Renal cortex interstitium (tissue), 11 donors: ENCODE measurements around the gene EML6. TPM values are rescaled to one million over a fixed set of nuclear protein-coding genes. Genes with fewer than 3 reads are reported as not detected.

Source experiments
- DNase-seq, 11 donors: peaks; one replicate each; pipeline ENCODE4 v3.0.0-alpha.2; 2013; ENCODE audit warnings: low read depth in 9 of 11, low spot score in 4 of 11; ENCODE audit errors: extremely low read depth in 1 of 11
- polyA plus RNA-seq, 3 donors: library from polyadenylated mRNA; unstranded; fragments of 120-200 nt; gene quantifications; one replicate each; pipeline ENCODE4 v1.2.1, GENCODE V29; 2013; ENCODE audit not compliant: insufficient read length in 3 of 3

The EML6 gene
- polyA plus RNA-seq, 3 donors = 11.5 to 20.3 (median 13.9) TPM

DNA sequence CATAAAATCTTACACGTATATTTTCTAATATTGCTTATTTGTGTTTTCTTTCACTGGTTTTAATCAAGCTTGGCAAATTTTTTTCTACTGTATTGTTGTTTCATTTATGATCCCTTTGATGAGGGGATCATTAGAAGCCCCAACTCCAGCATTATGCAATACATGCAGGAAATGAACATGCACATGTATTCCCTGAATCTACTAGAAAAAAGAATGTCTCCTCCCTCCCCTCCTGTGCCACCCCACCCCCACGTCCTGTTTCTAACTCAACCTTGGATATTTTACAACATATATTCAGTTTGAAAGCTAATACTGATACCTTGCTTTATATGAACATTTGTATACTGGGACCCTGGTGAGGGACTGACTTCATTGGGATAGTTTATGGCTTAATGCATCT, 53.0 kb downstream of the EML6 start:
- DNase-seq = no peak

DNA sequence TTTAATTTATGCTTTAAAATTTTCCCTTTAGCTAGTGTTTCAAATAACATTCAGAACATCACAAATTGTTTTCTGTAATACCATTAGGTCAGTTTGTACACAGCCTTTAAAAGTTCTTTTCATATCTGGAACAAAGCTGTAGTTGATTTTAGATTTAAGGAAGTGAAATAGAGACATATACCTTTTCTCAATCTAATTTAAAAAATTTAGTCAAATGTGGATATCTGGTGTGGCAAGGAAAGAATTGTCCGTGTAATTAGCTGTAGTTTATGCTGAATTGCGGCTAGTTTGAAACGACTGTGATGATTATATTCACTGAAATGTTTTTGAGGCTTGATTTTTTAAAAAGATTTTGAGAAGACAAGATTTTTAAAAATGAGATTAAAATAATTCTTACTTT, 59.9 kb downstream of the EML6 start:
- no peak for DNase-seq

DNA sequence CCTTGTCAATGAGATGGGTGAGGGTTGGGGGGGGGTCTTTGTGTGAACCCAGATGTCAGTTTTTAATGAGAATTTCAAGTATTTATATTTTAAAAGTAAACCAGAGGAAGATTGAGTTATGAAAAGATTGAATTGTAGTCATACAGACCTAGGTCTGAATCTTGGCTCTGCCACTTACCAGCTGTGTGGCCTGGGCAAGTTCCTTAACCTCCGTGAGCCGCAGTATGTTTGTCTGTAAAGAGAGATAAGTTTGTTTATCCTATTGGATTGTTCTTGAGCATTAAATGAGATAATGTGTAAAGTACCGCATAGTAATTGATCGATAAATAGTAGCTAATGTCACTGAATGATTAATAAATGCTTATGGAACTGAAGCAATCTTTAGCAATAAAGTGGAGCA, 63.8 kb downstream of the EML6 start:
- no peak for DNase-seq

GRCh38 chr2:54787755-54788366, 64.4 kb downstream of the EML6 start:
- DNase-seq = no peak

DNA sequence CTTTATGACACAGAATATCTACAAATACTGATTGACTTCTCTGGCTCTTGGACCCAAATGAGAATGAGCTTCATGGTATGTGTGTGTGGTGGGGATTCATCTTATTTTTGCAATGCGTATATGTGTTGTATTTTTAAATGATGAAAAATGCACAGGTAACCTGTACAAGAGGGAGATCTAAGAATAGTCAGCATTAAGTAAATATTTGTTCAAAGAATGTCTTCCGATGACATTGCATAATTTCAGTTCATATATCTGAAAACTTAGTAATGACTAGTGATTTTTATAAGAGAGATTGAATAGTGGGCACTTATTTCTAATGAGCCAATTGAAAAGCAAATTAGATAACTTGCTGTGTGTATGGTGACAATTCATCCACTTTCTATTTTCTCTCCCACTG, 66.4 kb downstream of the EML6 start:
- DNase-seq = no peak

GRCh38 chr2:54791831-54792230, 68.4 kb downstream of the EML6 start:
- peak in 4 of 11 donors; percentile 12 to 30 (median 14) for DNase-seq

DNA sequence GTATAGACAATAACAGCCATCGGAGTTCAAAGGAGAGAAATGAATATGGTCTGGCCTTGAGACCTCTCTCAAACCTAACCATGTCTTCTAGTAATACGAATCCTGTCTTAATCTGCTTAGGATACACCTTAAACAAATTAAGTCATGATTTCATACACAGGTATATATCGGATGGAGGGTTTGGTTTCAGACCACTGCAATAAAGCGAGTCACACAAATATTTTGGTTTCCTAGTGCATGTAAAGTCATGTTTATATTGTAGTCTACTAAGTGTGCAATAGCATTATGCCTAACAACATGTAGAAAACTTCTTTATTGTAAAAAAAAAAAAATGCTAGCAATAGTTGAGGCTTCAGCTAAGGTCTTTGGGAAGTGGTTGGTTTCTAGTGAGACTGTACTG, 73.8 kb downstream of the EML6 start:
- DNase-seq = no peak

- no peak for DNase-seq
These were observed 77.9 kb downstream of the EML6 start for GRCh38 chr2:54801352-54801751.

GRCh38 chr2:54803783-54804751, 80.6 kb downstream of the EML6 start:
- DNase-seq = no peak

DNA sequence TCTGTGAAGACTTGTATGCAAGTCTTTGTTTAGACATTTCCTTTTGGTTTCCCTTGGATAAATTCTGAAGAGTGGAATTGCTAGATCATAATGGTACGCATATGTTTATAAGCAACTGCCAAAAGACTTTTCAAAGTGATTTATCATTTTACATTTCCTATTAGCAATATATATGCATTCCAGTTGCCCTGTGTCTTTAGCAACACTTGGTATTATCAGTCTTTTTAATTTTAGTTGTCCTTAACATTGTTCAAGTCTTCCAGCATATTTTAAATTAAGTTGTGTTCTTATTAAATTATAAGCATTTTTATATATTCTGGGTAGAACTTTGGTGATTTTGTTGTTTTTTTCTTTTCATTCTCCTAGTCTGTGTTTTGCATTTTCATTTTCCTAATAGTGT, 81.8 kb downstream of the EML6 start:
- no peak for DNase-seq

GRCh38 chr2:54806975-54807374, 83.5 kb downstream of the EML6 start:
- DNase-seq = no peak

GRCh38 chr2:54808661-54809060, 85.2 kb downstream of the EML6 start:
- no peak for DNase-seq

GRCh38 chr2:54809819-54810218, 86.4 kb downstream of the EML6 start:
- DNase-seq = no peak

DNA sequence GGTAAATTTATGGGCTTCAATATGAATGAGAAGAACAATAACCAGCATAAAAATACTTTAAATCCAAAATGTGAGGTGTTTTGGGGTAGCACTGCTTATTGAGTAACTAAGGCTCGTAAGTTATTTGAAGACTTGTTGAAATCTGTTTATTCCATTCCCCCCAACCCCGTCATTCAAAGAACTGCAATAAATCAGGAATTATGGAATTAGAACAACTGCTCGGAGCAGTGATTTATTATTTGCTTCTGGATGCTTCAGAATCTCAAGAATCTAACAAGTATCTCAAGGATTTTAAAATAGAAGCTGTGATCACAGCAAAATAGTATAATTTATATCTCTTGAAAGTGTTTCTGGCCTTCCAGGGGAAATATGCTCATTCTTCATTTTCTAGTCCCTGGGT, 86.8 kb downstream of the EML6 start:
- no peak for DNase-seq

- no peak for DNase-seq
These were observed 90.1 kb downstream of the EML6 start for GRCh38 chr2:54813584-54813983.

DNA sequence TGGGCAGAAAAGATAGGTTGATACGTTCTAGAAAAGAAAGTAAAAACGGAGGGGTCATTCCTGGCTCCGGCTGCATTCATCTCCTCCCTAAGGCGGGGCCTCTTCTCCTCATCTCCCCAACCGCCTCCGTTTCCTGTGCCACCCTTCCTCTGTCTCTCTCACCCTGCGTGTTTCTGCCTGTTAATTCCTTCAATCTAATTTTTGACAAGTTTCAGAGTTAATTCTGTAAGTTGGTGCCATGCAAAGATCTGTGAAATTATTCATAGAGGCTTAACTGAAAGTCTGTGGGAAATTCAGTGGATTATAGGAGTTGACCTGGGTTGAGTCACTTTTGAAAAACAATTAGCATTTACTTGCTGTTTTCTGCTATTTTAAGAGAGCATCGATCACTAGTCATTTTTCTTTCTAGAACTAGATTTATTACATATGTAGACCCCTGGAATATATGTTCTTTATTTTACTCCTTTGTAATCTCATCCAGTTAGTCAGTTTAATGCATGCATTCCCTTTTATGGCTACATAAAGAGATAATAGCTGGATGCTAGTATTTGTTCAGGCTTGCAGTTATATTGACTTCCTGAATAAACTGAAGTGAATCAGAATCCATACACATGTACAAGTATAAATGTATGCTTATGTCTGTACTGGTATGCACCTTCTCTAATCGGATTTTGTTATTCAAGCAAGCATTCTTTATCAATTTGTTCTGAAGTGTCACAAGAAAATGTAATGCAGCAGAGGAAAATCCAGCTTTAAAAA, 91.1 kb downstream of the EML6 start:
- DNase-seq = no peak

GRCh38 chr2:54815148-54815539, 91.7 kb downstream of the EML6 start:
- DNase-seq = no peak

GRCh38 chr2:54818226-54818625, 94.8 kb downstream of the EML6 start:
- DNase-seq = no peak

DNA sequence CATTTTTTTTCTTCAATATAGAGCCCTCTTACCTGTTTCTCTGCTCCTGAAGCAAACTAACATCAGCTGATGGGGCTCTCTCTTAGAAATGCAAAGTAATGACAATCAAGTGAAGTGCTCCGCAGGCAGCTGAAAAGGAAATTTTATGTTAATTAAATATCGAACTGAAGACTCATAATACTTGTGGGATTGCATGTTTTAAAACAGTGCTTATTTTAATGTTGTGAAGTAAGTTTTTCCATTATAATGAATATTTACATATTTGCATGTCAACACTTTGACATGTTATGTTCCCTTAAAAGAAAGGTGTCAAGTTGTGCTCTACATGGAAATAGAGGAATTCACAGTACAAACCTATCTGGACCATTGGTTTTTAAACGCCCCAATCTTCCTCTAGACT, 97.1 kb downstream of the EML6 start:
- no peak for DNase-seq

DNA sequence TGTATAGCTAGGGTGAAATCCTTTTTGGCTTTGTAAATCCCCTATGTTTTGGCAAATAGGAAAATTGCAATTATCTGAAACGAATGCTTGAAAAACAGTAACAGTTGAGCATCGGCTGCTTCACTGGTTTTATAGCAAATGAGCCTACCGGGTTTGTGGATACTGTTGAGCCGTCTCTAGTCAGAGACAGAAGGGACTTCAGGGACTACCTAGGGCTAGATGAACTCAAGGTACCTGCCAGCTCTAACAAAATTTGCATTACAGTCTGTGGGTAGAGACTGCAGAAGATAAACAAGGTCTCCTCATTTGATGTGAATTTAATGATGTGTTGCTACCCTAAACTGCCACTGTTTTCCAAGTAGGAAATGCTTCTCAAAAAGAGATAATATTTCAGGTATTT, 101.1 kb downstream of the EML6 start:
- no peak for DNase-seq
